Subcutaneous adipose tissue (tissue), 4 donors: ENCODE measurements around the gene MAPK4. TPM values are rescaled to one million over a fixed set of nuclear protein-coding genes. Genes with fewer than 3 reads are reported as not detected.

Experiments
- total RNA-seq, 4 donors: library from RNA; depleted of rRNA; stranded (reverse); fragments of >200 nt; gene quantifications; one replicate each; pipeline ENCODE4 v1.1.0, GENCODE V29; 2016
- TF ChIP-seq, protein P1 (sequence below): fragments of 450-650 bp; IDR thresholded peaks from one replicate; pipeline ENCODE4 v1.5.1; 2016; ENCODE audit warnings: low read depth, mild to moderate bottlenecking, control low read depth, antibody characterized with exemption, moderate library complexity

The MAPK4 gene
- total RNA-seq, 4 donors from 2014 or later = 0.16 to 0.51 (median 0.22) TPM; not detected in 1

DNA sequence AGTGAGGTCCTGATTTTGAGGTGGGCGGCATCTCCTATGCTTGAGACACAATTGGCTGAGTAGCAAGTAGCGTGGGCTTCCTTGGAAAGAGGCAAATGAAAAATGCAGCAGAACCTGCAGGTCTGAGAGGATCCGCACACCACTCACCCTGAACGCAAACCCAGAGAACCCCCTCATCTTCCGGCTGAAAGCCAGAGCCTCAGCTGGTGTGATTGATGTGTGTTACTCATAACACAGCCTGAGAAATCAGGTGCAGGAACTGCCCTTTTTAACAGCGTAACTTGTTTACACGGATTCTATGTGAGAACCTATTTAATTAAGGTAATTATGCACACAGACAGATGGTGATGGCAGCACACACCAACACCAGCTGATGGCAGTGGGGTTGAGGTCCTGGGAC is 136.5 kb downstream of the MAPK4 start:
- TF ChIP-seq, protein P1, sequence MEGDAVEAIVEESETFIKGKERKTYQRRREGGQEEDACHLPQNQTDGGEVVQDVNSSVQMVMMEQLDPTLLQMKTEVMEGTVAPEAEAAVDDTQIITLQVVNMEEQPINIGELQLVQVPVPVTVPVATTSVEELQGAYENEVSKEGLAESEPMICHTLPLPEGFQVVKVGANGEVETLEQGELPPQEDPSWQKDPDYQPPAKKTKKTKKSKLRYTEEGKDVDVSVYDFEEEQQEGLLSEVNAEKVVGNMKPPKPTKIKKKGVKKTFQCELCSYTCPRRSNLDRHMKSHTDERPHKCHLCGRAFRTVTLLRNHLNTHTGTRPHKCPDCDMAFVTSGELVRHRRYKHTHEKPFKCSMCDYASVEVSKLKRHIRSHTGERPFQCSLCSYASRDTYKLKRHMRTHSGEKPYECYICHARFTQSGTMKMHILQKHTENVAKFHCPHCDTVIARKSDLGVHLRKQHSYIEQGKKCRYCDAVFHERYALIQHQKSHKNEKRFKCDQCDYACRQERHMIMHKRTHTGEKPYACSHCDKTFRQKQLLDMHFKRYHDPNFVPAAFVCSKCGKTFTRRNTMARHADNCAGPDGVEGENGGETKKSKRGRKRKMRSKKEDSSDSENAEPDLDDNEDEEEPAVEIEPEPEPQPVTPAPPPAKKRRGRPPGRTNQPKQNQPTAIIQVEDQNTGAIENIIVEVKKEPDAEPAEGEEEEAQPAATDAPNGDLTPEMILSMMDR = no peak

DNA sequence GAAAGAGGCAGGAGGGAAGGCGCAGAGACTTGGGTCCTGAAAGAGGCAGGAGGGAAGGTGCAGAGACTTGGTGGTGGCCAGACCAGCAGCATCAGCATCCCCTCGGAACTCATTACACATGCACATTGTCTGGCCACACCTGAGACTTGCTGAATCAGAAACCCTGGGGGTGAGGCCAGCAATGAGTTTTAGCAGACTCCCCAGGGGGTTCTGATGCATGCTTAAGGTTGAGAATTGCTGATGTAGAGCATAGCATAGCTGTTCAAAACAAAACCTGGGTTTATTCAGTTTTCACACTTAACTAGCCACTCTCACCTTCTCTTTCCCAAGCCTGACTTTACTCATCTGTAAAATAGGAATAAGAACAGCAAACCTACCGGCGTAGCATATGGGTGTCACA is 137.0 kb downstream of the MAPK4 start:
- TF ChIP-seq, protein P1 = no peak

DNA sequence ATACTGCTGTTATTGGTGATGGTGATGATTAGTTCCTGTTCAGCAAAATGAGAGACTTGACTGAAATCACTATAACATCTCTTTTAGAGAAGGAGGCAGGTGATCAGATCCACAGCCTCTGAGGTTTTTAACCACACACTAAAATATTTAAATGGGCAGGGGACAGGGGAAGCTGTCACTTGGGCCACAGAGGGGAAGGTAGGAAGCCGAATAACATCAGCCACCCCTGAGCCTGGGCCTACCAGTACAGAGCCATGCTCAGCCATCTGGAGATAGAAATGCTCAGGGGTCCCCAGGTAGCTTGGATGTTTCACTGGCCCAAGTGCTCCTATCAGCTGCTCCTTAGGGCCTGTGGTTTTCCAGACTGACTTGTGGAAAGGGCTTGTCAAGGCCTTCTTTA is 137.6 kb downstream of the MAPK4 start:
- TF ChIP-seq, protein P1 = no peak

DNA sequence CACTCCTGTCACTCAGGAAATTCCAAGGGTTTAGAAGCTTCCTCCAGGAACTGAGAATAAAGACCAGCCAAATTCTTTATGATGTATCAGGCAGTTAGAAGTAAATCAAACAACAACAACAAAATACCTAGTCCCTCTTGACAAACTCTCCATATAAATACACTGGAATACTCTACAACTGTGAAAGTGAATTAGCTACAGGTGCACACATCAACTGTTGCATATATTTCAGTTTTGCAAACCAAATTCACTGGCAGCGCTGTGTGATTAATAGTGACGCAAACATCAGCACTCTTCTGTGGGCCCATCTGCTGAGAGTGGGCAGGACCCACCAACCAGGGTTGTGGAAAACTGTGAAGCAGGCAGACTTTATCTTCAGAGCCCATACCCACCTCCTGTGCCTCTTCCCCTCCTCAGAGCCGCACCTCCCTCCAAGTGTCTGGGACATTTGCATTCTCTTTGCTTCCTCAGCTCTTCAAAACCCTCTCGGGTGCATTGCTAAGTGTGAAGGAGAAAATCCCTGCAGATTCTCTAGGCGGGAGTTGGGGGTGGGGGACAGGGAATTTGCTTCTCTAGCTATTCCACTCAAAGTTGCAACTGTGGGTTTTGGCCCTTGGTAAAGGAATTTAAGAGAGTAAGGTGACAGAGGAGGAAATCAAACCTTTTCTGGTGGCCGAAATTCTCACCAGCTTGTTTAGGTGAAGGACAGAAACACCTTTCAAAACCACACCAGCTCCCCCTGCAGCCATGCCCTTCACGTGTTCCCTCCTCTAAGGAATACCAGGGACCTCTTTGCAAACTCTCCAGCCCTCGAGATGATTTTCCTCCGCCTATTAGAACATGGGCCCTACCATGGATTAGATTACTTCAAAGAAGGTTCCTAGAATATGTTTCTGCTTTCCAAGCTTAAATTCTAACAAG is 140.6 kb downstream of the MAPK4 start:
- TF ChIP-seq, protein P1 = no peak

DNA sequence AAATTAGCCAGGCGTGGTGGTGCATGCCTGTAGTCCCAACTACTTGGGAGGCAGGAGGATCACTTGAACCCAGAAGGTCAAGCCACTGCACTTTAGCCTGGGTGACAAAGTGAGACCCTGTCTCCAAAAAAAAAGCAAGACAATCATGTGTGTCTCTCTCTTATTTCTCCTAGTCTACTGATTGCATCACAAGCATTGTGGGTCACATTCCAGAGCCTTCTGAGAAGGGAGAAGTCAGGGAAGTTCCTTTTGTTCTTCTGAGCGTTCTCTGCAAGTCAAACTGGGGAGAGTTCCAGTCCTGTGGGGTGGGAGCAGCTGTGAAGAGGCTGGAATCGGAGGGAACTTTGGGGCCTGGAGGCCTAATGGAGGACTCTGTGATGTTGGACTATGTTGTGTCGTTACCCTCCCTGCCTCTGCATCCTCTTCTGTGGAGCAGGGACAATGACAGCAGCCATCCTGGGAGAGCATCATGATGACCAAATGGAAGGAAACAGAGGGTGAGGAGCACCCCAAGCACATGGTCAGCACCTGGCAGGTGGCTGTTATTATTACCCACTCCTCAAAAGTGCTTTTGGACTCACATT is 144.6 kb downstream of the MAPK4 start:
- TF ChIP-seq, protein P1 = no peak

DNA sequence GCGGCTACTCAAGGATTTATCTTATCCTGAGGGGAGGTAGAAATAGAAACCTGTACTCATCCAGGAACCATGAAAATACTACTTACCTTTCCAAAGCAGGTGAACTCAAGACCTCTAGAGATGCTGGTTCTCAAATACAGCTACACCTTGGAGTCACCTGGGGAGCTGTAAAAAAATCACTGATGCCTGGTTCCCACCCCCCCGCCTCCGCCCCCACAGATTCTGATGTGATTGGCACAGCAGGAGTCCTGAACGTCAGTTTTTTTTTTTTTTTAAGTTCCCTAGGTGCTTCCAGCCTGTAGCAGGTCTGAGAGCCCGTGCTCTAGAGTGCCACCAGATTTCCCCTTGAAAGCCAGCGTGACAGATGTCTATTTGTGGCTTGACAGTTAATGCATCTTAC is 146.3 kb downstream of the MAPK4 start:
- TF ChIP-seq, protein P1 = no peak

DNA sequence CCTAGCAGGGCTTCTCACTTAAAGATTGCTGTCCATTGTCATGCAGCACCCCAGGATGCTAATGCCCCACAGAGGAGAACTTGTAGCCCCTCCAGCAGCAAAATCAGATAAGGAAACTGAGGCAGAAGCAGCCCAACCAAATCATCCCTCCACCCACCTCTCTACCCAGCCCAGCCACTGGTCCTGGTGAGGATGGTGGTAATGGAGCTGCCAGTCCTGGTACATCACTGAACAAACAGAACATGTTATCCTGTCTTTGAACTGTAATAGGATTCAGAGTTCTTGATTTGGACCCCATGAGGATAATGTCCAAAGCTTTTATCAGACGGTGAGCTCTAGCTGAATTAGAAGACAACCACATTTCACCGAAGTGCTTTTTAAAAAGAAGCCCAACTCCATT is 146.8 kb downstream of the MAPK4 start:
- TF ChIP-seq, protein P1 = no peak
